SK-N-SH (cell line): ENCODE measurements around the gene AUTS2. TPM values are rescaled to one million over a fixed set of nuclear protein-coding genes. Genes with fewer than 3 reads are reported as not detected.
A peak's percentile ranks its signal among the peaks of the same experiment; 100 is the strongest.

ENCODE experiments used
- CTCF ChIA-PET: fragments of 300-600, 350-600 bp; formaldehyde crosslinking; extraction: SDS; loops from one replicate; lab custom pipeline; 2021; lab: Yijun Ruan, JAX
- POLR2A ChIA-PET: fragments of 350-600 bp; sonication (Branson Sonifier 250); formaldehyde crosslinking; extraction: SDS; loops from one replicate; lab custom pipeline; 2020; ENCODE audit warnings: antibody characterized with exemption, inconsistent platforms; lab: Yijun Ruan, JAX
- DNase-seq: peaks from one replicate; pipeline ENCODE4 v3.0.0; 2012
- H2AFZ ChIP-seq: fragments of 200-600 bp; sonication (generic); 2 replicates; pipeline ENCODE4 v1.8.1; 2016; ENCODE audit warnings: antibody characterized with exemption, mild to moderate bottlenecking, low read depth
- H3F3A ChIP-seq: fragments of 200-600 bp; sonication (generic); replicated peaks from 2 replicates; pipeline ENCODE3; 2016; ENCODE audit warnings: antibody characterized with exemption, mild to moderate bottlenecking; ENCODE audit not compliant: insufficient read depth
- H3K27ac ChIP-seq, 2 experiments: fragments of 200-500 bp in 1 of 2; fragments of 200-600 bp in 1 of 2; sonication (Bioruptor generic) in 1 of 2; sonication (generic), shearing (Covaris generic) in 1 of 2; 2 replicates each; pipeline versions ENCODE4 v1.5.1 to v1.6.1; 2014 to 2016; ENCODE audit warnings: low read depth in 2 of 2, inconsistent platforms in 1 of 2, low read length in 1 of 2, mild to moderate bottlenecking in 1 of 2, mixed read lengths in 1 of 2
- H3K27me3 ChIP-seq: fragments of 200-600 bp; sonication (generic), shearing (Covaris generic); 2 replicates; pipeline ENCODE4 v1.6.1; 2016; ENCODE audit warnings: mixed run types; ENCODE audit not compliant: insufficient read depth
- H3K36me3 ChIP-seq, 2 experiments: fragments of 200-500 bp in 1 of 2; fragments of 200-600 bp in 1 of 2; sonication (Bioruptor generic) in 1 of 2; sonication (generic) in 1 of 2; replicated peaks in 1 of 2; 2 replicates each; pipeline versions ENCODE3 to v1.5.1; 2014 to 2016; ENCODE audit warnings: low read length in 1 of 2, mild to moderate bottlenecking in 1 of 2; ENCODE audit not compliant: insufficient read depth in 2 of 2, control insufficient read depth in 1 of 2
- H3K4me1 ChIP-seq, 2 experiments: fragments of 200-500 bp in 1 of 2; fragments of 200-600 bp in 1 of 2; sonication (Bioruptor generic) in 1 of 2; sonication (generic), shearing (Covaris generic) in 1 of 2; 2 replicates each; pipeline versions ENCODE4 v1.5.1 to v1.6.1; 2014 to 2016; ENCODE audit warnings: low read depth in 1 of 2, low read length in 1 of 2, mixed run types in 1 of 2; ENCODE audit not compliant: insufficient read depth in 2 of 2, control insufficient read depth in 1 of 2
- H3K4me2 ChIP-seq: fragments of 200-600 bp; sonication (generic), shearing (Covaris generic); 2 replicates; pipeline ENCODE4 v1.6.1; 2017; ENCODE audit warnings: mixed run types
- H3K4me3 ChIP-seq, 2 experiments: fragments of 200-500 bp in 1 of 2; fragments of 200-600 bp in 1 of 2; sonication (Bioruptor generic) in 1 of 2; sonication (generic), shearing (Covaris generic) in 1 of 2; 2 replicates each; pipeline versions ENCODE4 v1.5.1 to v1.8.1; 2014 to 2016; ENCODE audit warnings: low read depth in 2 of 2, inconsistent platforms in 1 of 2, low read length in 1 of 2, mild to moderate bottlenecking in 1 of 2, mixed read lengths in 1 of 2, moderate library complexity in 1 of 2
- H3K79me2 ChIP-seq: fragments of 200-600 bp; sonication (generic); 2 replicates; pipeline ENCODE4 v1.8.1; 2017; ENCODE audit warnings: mild to moderate bottlenecking; ENCODE audit not compliant: insufficient read depth
- H3K9ac ChIP-seq: fragments of 200-600 bp; sonication (generic); 2 replicates; pipeline ENCODE4 v1.6.1; 2017; ENCODE audit warnings: mixed run types
- H3K9me2 ChIP-seq: fragments of 200-600 bp; sonication (generic); 2 replicates; pipeline ENCODE4 v1.6.1; 2017; ENCODE audit warnings: mixed run types
- H3K9me3 ChIP-seq: fragments of 200-600 bp; sonication (generic); 2 replicates; pipeline ENCODE4 v1.6.1; 2017; ENCODE audit warnings: mixed run types, mild to moderate bottlenecking, moderate library complexity
- H4K20me1 ChIP-seq: fragments of 200-600 bp; sonication (generic); 2 replicates; pipeline ENCODE4 v1.6.1; 2017; ENCODE audit warnings: mild to moderate bottlenecking, mixed run types; ENCODE audit not compliant: insufficient read depth
- CHD2 ChIP-seq: fragments of 150-350 bp; IDR thresholded peaks from 2 replicates; pipeline ENCODE4 v1.6.1; 2018; ENCODE audit warnings: low read length; ENCODE audit not compliant: partially characterized antibody
- EZH2phosphoT487 ChIP-seq: fragments of 200-600 bp; sonication (generic); IDR thresholded peaks from 2 replicates; pipeline ENCODE4 v1.6.1; 2017; ENCODE audit warnings: low read depth, mixed run types, mild to moderate bottlenecking, antibody characterized with exemption, moderate library complexity, borderline replicate concordance
- FOXM1 ChIP-seq: IDR thresholded peaks from 2 replicates; pipeline ENCODE4 v1.4.0; 2012; ENCODE audit warnings: low read depth, mild to moderate bottlenecking
- GATA2 ChIP-seq: sonication (generic); formaldehyde crosslinking; IDR thresholded peaks from 2 replicates; pipeline ENCODE4 v1.5.0; 2020; ENCODE audit warnings: mild to moderate bottlenecking, missing genetic modification reagents
- JUND ChIP-seq: IDR thresholded peaks from 2 replicates; pipeline ENCODE4 v1.4.0; 2012
- MXI1 ChIP-seq: IDR thresholded peaks from 2 replicates; pipeline ENCODE4 v1.6.1; 2012; ENCODE audit warnings: mild to moderate bottlenecking, low read depth, low read length, improper control_type of control experiment
- NFIC ChIP-seq: IDR thresholded peaks from 2 replicates; pipeline ENCODE4 v1.4.0; 2012; ENCODE audit warnings: borderline replicate concordance
- PBX3 ChIP-seq: IDR thresholded peaks from 2 replicates; pipeline ENCODE4; 2012
- POLR2AphosphoS5 ChIP-seq: IDR thresholded peaks from 2 replicates; pipeline ENCODE4 v1.6.1; 2012; ENCODE audit warnings: low read depth, low read length
- RAD21 ChIP-seq: IDR thresholded peaks from 2 replicates; pipeline ENCODE4 v1.6.1; 2012; ENCODE audit warnings: mild to moderate bottlenecking, low read length
- RXRA ChIP-seq: IDR thresholded peaks from 2 replicates; pipeline ENCODE4 v1.4.0; 2012; ENCODE audit warnings: low read depth, mild to moderate bottlenecking, borderline replicate concordance
- TAF1 ChIP-seq: IDR thresholded peaks from 2 replicates; pipeline ENCODE4 v1.6.1; 2012; ENCODE audit warnings: low read depth, mild to moderate bottlenecking, low read length, moderate library complexity, borderline replicate concordance
- TCF12 ChIP-seq: IDR thresholded peaks from 2 replicates; pipeline ENCODE4 v1.4.0; 2012
- USF1 ChIP-seq: IDR thresholded peaks from 2 replicates; pipeline ENCODE4 v1.4.0; 2012; ENCODE audit warnings: low read depth, borderline replicate concordance
- YY1 ChIP-seq: IDR thresholded peaks from 2 replicates; pipeline ENCODE4 v1.4.0; 2012; ENCODE audit warnings: low read depth, mild to moderate bottlenecking
- ZBTB33 ChIP-seq: IDR thresholded peaks from 2 replicates; pipeline ENCODE4 v1.4.0; 2012; ENCODE audit warnings: low read depth, borderline replicate concordance
- WGBS: methylation state at CpG from one replicate; pipeline ENCODE4 v1.1.6; 2017; ENCODE audit warnings: low lambda C conversion rate; 5-methylcytosine and 5-hydroxymethylcytosine counted together
- polyA plus RNA-seq, 3 experiments: library from polyadenylated mRNA; depleted of rRNA; stranded (reverse); fragments of >200 nt; gene quantifications; 2 replicates each; pipeline ENCODE4 v1.2.3, GENCODE V29; 2012

Gene AUTS2
- polyA plus RNA-seq, 1 of the 3 experiments (the other 2 are of a cell fraction) = 15.6 TPM

- H3K4me1 ChIP-seq = peaks cover 7 to 41% of the 10 kb centered on the region in 2 experiments
- H3K9ac ChIP-seq = no peak overlapping the region
- H3K9me2 ChIP-seq = no peaks in the 10 kb centered on the region
- peak overlapping the region; percentile 63 to 94; a peak in 3 of 4 replicates for H3K27ac ChIP-seq
- H3K27me3 ChIP-seq = no peaks in the 10 kb centered on the region
- peak overlapping the region; percentile 36 for H3K4me2 ChIP-seq
- peak; percentile 82 for TF ChIP-seq TCF12
- TF ChIP-seq RXRA = no peak
- peak; percentile 6 for TF ChIP-seq CHD2
- peak; percentile 50 for TF ChIP-seq GATA2
- no peak for TF ChIP-seq USF1
- TF ChIP-seq JUND = no peak
- TF ChIP-seq POLR2AphosphoS5 = 0 out of 2 replicates have a peak, but pooled peaks have one; percentile 13
- no peak for TF ChIP-seq ZBTB33
- TF ChIP-seq PBX3 = peak; percentile 78
- H3K36me3 ChIP-seq = no peaks in the 10 kb centered on the region
- H3K4me3 ChIP-seq = 0 out of 4 replicates have a peak overlapping the region, but pooled peaks of 1 of the 2 experiments have one; percentile 0
- H3K79me2 ChIP-seq = peaks cover 41% of the 10 kb centered on the region
- peaks cover 10% of the 10 kb centered on the region; the same call in 1 of the 2 replicates for H4K20me1 ChIP-seq
- POLR2A ChIA-PET = no interaction called here
- DNase-seq = no peak
- CTCF ChIA-PET = interaction anchor here (0.8 to 1.9 kb wide), 12 partner anchors 10 to 110 kb away, joined by 3 to 12 read pairs (median 5); no protein-coding TSS in a partner anchor
- WGBS = 56% methylated on average over 4 of the region's 4 CpGs
- no peaks in the 10 kb centered on the region for H3K9me3 ChIP-seq
- no peak overlapping the region for H2AFZ ChIP-seq
- H3F3A ChIP-seq = peaks cover 9% of the 10 kb centered on the region
Observed at GRCh38 chr7:69677881-69678493, 79.7 kb downstream of the AUTS2 start.

- H3K79me2 ChIP-seq = peaks cover 38% of the 10 kb centered on the region
- peak overlapping the region; percentile 63 to 94; a peak in 3 of 4 replicates for H3K27ac ChIP-seq
- H3K9me2 ChIP-seq = no peaks in the 10 kb centered on the region
- no peak overlapping the region for H3K4me3 ChIP-seq
- CTCF ChIA-PET = interaction anchor here (0.8 to 1.2 kb wide), 4 partner anchors 10 to 1890 kb away, joined by 3 read pairs; no protein-coding TSS in a partner anchor
- no peak overlapping the region for H2AFZ ChIP-seq
- H3K9me3 ChIP-seq = no peaks in the 10 kb centered on the region
- no peak overlapping the region for H3K9ac ChIP-seq
- TF ChIP-seq NFIC = no peak
- TF ChIP-seq RAD21 = peak; percentile 29; the same call in 1 of the 2 replicates
- peak; percentile 50; the same call in 1 of the 2 replicates for TF ChIP-seq MXI1
- TF ChIP-seq YY1 = no peak
- TF ChIP-seq FOXM1 = no peak
- TF ChIP-seq TAF1 = no peak
- TF ChIP-seq EZH2phosphoT487 = no peak
- no peak for TF ChIP-seq POLR2AphosphoS5
- DNase-seq = no peak
- 79% methylated on average over 11 of the region's 11 CpGs for WGBS
- H3F3A ChIP-seq = peaks cover 9% of the 10 kb centered on the region
- H3K4me1 ChIP-seq = peaks cover 7 to 43% of the 10 kb centered on the region in 2 experiments
- no peaks in the 10 kb centered on the region for H3K36me3 ChIP-seq
- peaks cover 4% of the 10 kb centered on the region; the same call in 1 of the 2 replicates for H4K20me1 ChIP-seq
- H3K4me2 ChIP-seq = peak overlapping the region; percentile 36; the same call in 1 of the 2 replicates
- POLR2A ChIA-PET = no interaction called here
- H3K27me3 ChIP-seq = no peaks in the 10 kb centered on the region
Observed at GRCh38 chr7:69678494-69679187, 80.4 kb downstream of the AUTS2 start.
